ENCODE data around the gene SERPING1. TPM values are rescaled to one million over a fixed set of nuclear protein-coding genes. Genes with fewer than 3 reads are reported as not detected.

SERPING1 gene
- total RNA-seq, 1 donor from 2014 or later: 471 TPM

DNA sequence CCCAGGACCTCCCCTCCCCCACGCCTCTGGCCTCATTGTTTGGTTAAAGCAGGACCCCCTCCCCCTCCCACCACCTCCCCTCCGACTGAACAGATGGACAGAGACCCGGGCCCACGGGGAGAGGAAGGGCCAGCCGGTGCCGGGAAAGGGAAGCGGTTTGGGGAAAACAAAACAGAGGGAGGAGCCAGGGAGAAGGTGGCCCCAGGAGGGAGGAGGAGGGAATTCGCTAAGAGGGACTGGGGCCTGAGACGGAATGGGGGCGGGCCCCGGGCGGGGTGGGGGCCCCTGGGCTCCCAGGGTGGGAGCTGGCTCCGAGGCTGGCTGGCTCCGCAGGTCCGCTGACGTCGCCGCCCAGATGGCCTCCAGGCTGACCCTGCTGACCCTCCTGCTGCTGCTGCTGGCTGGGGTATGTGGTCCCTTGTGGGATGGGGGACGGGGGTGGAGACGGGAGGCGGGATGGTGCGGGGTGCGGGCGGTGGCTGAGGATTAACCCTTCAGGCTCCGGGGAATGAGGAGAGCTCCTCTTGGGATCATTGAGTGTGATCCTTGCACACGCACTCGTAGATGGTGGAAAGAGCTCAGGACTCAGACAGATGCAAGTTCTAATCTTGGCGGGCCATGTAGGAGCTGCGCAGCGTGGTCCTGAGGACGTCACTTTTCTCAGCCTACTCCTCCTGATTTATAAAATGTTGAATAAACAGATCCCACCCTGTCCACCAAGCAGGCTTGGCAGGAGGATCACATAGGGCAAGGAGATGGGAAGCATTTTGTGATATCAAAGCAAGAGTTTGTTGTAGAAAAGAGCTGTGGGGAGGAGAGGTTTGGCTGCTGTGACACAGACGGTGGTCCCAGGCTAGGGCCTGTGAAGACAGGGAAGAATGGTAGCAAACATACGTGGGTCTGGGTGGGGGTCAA is 688 bp downstream of the SERPING1 start:
- ATAC-seq (peak; percentile 96), DNase-seq (peak; percentile 83)
- Histone ChIP-seq H3K27ac (peak overlapping the region; percentile 86), H3K36me3 (peaks cover 16% of the 10 kb centered on the region), H3K4me1 (peaks cover 27% of the 10 kb centered on the region), H3K27me3 (ENCODE audit: low read depth) (no peaks in the 10 kb centered on the region), H3K4me3 (peak overlapping the region; percentile 66), H3K9me3 (no peaks in the 10 kb centered on the region)
- intact Hi-C loops (cut with DNase I): no loop called here
- TF ChIP-seq, protein P1, sequence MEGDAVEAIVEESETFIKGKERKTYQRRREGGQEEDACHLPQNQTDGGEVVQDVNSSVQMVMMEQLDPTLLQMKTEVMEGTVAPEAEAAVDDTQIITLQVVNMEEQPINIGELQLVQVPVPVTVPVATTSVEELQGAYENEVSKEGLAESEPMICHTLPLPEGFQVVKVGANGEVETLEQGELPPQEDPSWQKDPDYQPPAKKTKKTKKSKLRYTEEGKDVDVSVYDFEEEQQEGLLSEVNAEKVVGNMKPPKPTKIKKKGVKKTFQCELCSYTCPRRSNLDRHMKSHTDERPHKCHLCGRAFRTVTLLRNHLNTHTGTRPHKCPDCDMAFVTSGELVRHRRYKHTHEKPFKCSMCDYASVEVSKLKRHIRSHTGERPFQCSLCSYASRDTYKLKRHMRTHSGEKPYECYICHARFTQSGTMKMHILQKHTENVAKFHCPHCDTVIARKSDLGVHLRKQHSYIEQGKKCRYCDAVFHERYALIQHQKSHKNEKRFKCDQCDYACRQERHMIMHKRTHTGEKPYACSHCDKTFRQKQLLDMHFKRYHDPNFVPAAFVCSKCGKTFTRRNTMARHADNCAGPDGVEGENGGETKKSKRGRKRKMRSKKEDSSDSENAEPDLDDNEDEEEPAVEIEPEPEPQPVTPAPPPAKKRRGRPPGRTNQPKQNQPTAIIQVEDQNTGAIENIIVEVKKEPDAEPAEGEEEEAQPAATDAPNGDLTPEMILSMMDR (IDR thresholded peaks at IDR 0.05): no peak

DNA sequence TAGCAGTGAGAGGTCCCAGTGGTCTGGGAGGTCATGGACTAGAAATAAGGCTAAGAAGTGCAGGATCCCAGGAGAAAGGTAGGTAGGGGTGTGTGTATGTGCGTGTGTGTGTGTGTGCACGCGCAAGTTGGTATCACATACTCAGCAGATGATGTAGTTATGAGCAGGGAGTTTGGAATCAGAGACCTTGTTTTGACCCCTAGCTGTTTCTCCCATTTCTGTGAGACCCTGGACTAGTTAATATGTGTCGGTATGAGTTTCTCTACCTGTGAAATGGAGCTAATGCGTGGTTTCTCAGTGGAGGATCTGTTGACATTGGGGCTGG is 1.3 kb downstream of the SERPING1 start:
- TF ChIP-seq, protein P1 (IDR thresholded peaks at IDR 0.05): no peak
- Histone ChIP-seq H3K27ac (peak overlapping the region; percentile 86), H3K27me3 (ENCODE audit: low read depth) (no peaks in the 10 kb centered on the region), H3K9me3 (no peaks in the 10 kb centered on the region), H3K36me3 (peaks cover 18% of the 10 kb centered on the region), H3K4me3 (peak overlapping the region; percentile 66), H3K4me1 (peaks cover 27% of the 10 kb centered on the region)
- intact Hi-C loops (cut with DNase I): no loop called here
- DNase-seq: no peak
- ATAC-seq: peak in 1 of 2 donors; percentile 3

DNA sequence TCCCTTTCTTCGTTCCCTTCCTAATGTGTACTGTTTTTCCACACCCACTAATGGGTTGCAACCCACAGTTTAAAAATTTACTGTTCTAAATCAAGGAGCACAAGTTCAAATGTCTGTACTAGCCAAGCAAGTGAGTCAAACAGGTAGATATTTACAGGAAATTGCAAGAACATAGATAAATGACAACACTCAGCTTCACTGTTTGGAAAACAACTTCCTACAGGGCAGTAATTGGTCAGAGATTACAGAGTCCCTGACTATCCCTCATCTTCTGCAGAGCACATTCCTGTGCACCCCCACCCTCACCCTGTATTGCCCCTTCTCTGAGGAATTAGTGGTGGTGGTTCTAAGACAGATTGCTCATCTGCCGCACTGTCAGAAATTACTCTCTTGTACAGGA is 1.9 kb downstream of the SERPING1 start:
- H3K27ac ChIP-seq: peak overlapping the region; percentile 86
- H3K36me3 ChIP-seq: peaks cover 19% of the 10 kb centered on the region
- H3K4me1 ChIP-seq: peaks cover 27% of the 10 kb centered on the region
- intact Hi-C loops (cut with DNase I): no loop called here
- ATAC-seq: no peak
- TF ChIP-seq, protein P1 (IDR thresholded peaks at IDR 0.05): no peak
- DNase-seq: no peak
- H3K9me3 ChIP-seq: no peaks in the 10 kb centered on the region
- no peaks in the 10 kb centered on the region for H3K27me3 ChIP-seq (ENCODE audit: low read depth)
- peak overlapping the region; percentile 66 for H3K4me3 ChIP-seq

DNA sequence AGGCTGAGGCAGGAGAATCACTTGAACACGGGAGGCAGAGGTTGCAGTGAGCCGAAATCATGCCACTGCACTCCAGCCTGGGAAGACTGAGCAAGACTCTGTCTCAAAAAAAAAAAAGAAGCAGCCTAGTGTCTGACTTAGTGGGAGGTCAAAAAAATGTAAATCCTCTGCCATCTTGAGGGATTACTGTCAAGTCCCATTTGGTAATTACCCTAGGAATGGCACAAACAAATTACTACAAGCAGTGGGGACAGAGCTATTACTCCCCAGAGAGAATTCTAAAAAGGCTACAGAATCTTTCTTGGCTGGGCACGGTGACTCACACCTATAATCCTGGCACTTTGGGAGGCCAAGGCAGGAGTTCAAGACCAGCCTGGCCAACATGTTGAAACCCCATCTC is 3.8 kb downstream of the SERPING1 start:
- TF ChIP-seq, protein P1 (IDR thresholded peaks at IDR 0.05): no peak
- H3K27ac ChIP-seq: no peak overlapping the region
- ATAC-seq: no peak

DNA sequence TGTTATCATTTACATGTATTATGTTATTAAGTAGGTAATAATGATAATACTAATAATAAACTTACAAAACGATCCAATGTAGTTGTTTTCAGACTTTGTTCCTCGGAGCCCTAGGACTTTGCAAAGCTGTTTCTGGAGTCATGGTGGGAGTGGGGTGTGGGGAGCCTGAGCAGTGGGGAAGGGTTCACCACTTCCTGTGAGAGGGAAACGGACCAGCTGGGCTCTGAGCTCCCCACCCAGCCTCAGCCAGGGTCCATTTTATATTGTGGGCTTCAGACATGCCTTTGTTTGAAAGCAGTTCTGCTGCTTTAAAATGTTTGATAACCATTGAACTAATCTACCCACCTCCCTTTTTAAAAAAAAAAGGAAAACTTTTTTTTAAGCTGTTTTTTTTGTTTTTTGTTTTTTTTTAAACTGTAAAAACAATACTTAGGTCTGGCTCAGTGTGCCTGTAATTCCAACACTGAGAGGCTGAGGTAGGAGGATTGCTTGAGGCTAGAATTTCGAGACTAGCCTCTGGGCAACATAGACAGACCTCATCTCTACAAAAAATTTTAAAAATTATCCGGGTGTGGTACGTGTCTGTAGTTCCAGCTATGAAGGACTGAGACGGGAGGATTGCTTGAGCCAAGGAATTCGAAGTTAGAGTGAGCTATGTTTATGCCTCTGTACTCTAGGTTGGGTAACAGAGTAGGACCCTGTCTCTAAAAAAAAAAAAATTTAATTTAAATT is 7.0 kb downstream of the SERPING1 start:
- no peak overlapping the region for H3K4me3 ChIP-seq
- no peaks in the 10 kb centered on the region for H3K27me3 ChIP-seq (ENCODE audit: low read depth)
- TF ChIP-seq, protein P1 (IDR thresholded peaks at IDR 0.05): no peak
- peaks cover 69% of the 10 kb centered on the region for H3K36me3 ChIP-seq
- peaks cover 3% of the 10 kb centered on the region for H3K4me1 ChIP-seq
- ATAC-seq: no peak
- intact Hi-C loops (cut with DNase I): no loop called here
- no peak overlapping the region for H3K27ac ChIP-seq
- no peak for DNase-seq
- no peaks in the 10 kb centered on the region for H3K9me3 ChIP-seq

More for the DNA sequence above, 3.8 kb downstream of the SERPING1 start:
- Histone ChIP-seq H3K9me3 (no peaks in the 10 kb centered on the region), H3K4me1 (peaks cover 26% of the 10 kb centered on the region), H3K4me3 (no peak overlapping the region), H3K27me3 (ENCODE audit: low read depth) (no peaks in the 10 kb centered on the region), H3K36me3 (peaks cover 39% of the 10 kb centered on the region)
- DNase-seq: no peak
- intact Hi-C loops (cut with DNase I): no loop called here

All from lower lobe of right lung (tissue), 2 donors.